ENCODE measurements around the gene LGR6. TPM values are rescaled to one million over a fixed set of nuclear protein-coding genes. Genes with fewer than 3 reads are reported as not detected.

Gene LGR6
- total and polyA plus RNA-seq, 2 of the 4 experiments (the other 2 are of a cell fraction) = not detected

- H3K4ac ChIP-seq (ENCODE audit: low read depth, low read length) = no peak overlapping the region
- no peaks in the 10 kb centered on the region for H3K36me3 ChIP-seq (ENCODE audit: control insufficient read depth, insufficient read depth, low read length)
- no peak overlapping the region for H3K4me3 ChIP-seq (ENCODE audit: insufficient read depth, low read depth, low read length)
- H3K56ac ChIP-seq (ENCODE audit: extremely low read depth, insufficient read depth, low read length) = no peak overlapping the region
- no peak overlapping the region for H4K5ac ChIP-seq (ENCODE audit: low read depth, low read length)
- in situ Hi-C loops (cut with MboI; ENCODE audit: low sequenced_read_pairs) (no loop called here), intact Hi-C loops (cut with micrococcal nuclease) (loop anchor here (10.0 kb wide), 1 partner anchor 887 kb away; no protein-coding TSS in a partner anchor), dilution Hi-C loops (cut with HindIII; ENCODE audit: low sequenced_read_pairs, unreplicated experiment) (no loop called here)
- H2AFZ ChIP-seq (replicated peaks; ENCODE audit: low read length, poor library complexity) = no peak overlapping the region
- H2AK5ac ChIP-seq (ENCODE audit: low read depth, low read length) = no peak overlapping the region
- no peak overlapping the region for H2BK5ac ChIP-seq (ENCODE audit: low read depth, low read length, poor library complexity, severe bottlenecking)
- H2BK15ac ChIP-seq (ENCODE audit: low read depth, low read length) = no peak overlapping the region
- no TSS peak for BruUV-seq (replicated peaks)
- no peak overlapping the region for H3K27ac ChIP-seq (ENCODE audit: insufficient read depth, low read length)
- no peak for DNase-seq
- no peak overlapping the region for H2AK9ac ChIP-seq (replicated peaks; ENCODE audit: low read depth, low read length, poor library complexity)
- H3K14ac ChIP-seq (replicated peaks; ENCODE audit: low read depth, low read length) = no peak overlapping the region
- peaks cover 36% of the 10 kb centered on the region for H3K27me3 ChIP-seq (ENCODE audit: control insufficient read depth, insufficient read depth, low read length)
- no peaks in the 10 kb centered on the region for H3K9me3 ChIP-seq (ENCODE audit: control insufficient read depth, insufficient read depth, low read length)
- H3K9ac ChIP-seq (ENCODE audit: low read depth, low read length) = no peak overlapping the region
- ChIA-PET CTCF (no interaction called here), POLR2A (ENCODE audit: unreplicated experiment) (no interaction called here)
- no peak overlapping the region for H2BK120ac ChIP-seq (ENCODE audit: low read depth, low read length)
- no peaks in the 10 kb centered on the region for H3K4me1 ChIP-seq (ENCODE audit: control insufficient read depth, insufficient read depth, low read length)
- no peak overlapping the region for H4K91ac ChIP-seq (ENCODE audit: insufficient read depth, low read depth, low read length)
- H3K23ac ChIP-seq (ENCODE audit: low read depth, low read length) = no peak overlapping the region
- ATAC-seq (ENCODE audit: low read depth) = no peak
- no peak overlapping the region for H4K8ac ChIP-seq (ENCODE audit: low read depth in 2 of 2, low read length in 2 of 2)
- H3K18ac ChIP-seq (ENCODE audit: low read depth, low read length) = no peak overlapping the region
- H3K9me1 ChIP-seq (ENCODE audit: insufficient read depth, low read length) = no peaks in the 10 kb centered on the region
- TF ChIP-seq CTCF (conservative IDR thresholded peaks at IDR 0.05; ENCODE audit: low read depth, low read length) = no peak
- TF ChIP-seq NFE2L2 (IDR thresholded peaks at IDR 0.05; ENCODE audit: low read depth, low read length) = no peak
- TF ChIP-seq RFX5 (IDR thresholded peaks at IDR 0.05; ENCODE audit: low read depth, low read length) = no peak
- WGBS, 2 experiments (ENCODE audit: extremely low coverage in 2 of 2, insufficient read length in 1 of 2) = no CpG with 5 or more reads among the region's 4 CpGs
- no peaks in the 10 kb centered on the region for H4K20me1 ChIP-seq (ENCODE audit: insufficient read depth, low read length)
- no peaks in the 10 kb centered on the region for H3K79me1 ChIP-seq (ENCODE audit: low read depth in 1 of 2, low read length in 2 of 2)
- H3K4me2 ChIP-seq (ENCODE audit: low read depth, low read length) = no peak overlapping the region
- no peak overlapping the region for H2BK20ac ChIP-seq (ENCODE audit: low read depth, low read length)
Measured at GRCh38 chr1:202162047-202162417, 31.6 kb upstream of the LGR6 start.
